GM19468 (cell line): ENCODE measurements around the gene KDM1A.
"Not testable (repeated sequence)": the region's sequence is repeated elsewhere in the genome, so short reads cannot be mapped to it uniquely, and the experiment has no call there.

Source experiments
- ATAC-seq: cut with Tn5 transposase; IDR thresholded peaks from one replicate; pipeline ENCODE4 v1.9.1; 2021; ENCODE audit warnings: mild to moderate bottlenecking, moderate library complexity, moderate number of reproducible peaks; ENCODE audit not compliant: unreplicated experiment; ENCODE audit errors: extremely low read depth

KDM1A gene

GRCh38 chr1:23008901-23009300, 10.4 kb upstream of the KDM1A start:
- no peak for ATAC-seq

GRCh38 chr1:23010025-23010424, 9.2 kb upstream of the KDM1A start:
- not testable (repeated sequence) for ATAC-seq

- ATAC-seq, result no peak
Observed at GRCh38 chr1:23013657-23014056, 5.6 kb upstream of the KDM1A start.

GRCh38 chr1:23018661-23019093, 591 bp upstream of the KDM1A start:
- ATAC-seq, result no peak

GRCh38 chr1:23019863-23020625, 776 bp downstream of the KDM1A start:
- ATAC-seq, result no peak

GRCh38 chr1:23020706-23021405, 1.6 kb downstream of the KDM1A start:
- no peak for ATAC-seq

- ATAC-seq, result no peak
Observed at GRCh38 chr1:23021834-23022233, 2.6 kb downstream of the KDM1A start.

GRCh38 chr1:23023174-23023845, 4.0 kb downstream of the KDM1A start:
- ATAC-seq, result no peak

- ATAC-seq, result no peak
Observed at GRCh38 chr1:23026568-23026967, 7.3 kb downstream of the KDM1A start.

GRCh38 chr1:23027352-23027907, 8.2 kb downstream of the KDM1A start:
- ATAC-seq, result no peak

GRCh38 chr1:23029337-23029736, 10.1 kb downstream of the KDM1A start:
- ATAC-seq, result no peak

- ATAC-seq, result no peak
Observed at GRCh38 chr1:23035823-23036452, 16.7 kb downstream of the KDM1A start.

- no peak for ATAC-seq
Observed at GRCh38 chr1:23037081-23037740, 17.9 kb downstream of the KDM1A start.

GRCh38 chr1:23039308-23039826, 20.1 kb downstream of the KDM1A start:
- ATAC-seq, result no peak

GRCh38 chr1:23040509-23040908, 21.2 kb downstream of the KDM1A start:
- no peak for ATAC-seq

GRCh38 chr1:23044035-23044434, 24.8 kb downstream of the KDM1A start:
- no peak for ATAC-seq

- no peak for ATAC-seq
Observed at GRCh38 chr1:23050201-23050600, 30.9 kb downstream of the KDM1A start.

- ATAC-seq, result no peak
Observed at GRCh38 chr1:23051290-23051909, 32.1 kb downstream of the KDM1A start.

- no peak for ATAC-seq
Observed at GRCh38 chr1:23057301-23057700, 38.0 kb downstream of the KDM1A start.
